K562 (cell line): Measurements from ENCODE around the gene KCNAB2. TPM values are rescaled to one million over a fixed set of nuclear protein-coding genes. Genes with fewer than 3 reads are reported as not detected.

Experiments used
- DIDO1 ChIP-seq: fragments of 450-650 bp; IDR thresholded peaks from 2 replicates; pipeline ENCODE4 v1.6.1; 2016; ENCODE audit warnings: low read depth, missing biosample characterization, missing genetic modification characterization
- OTX1 ChIP-seq: fragments of 450-650 bp; formaldehyde crosslinking; IDR thresholded peaks from 2 replicates; pipeline ENCODE4 v1.4.0; 2022; ENCODE audit warnings: mild to moderate bottlenecking
- SRSF9 ChIP-seq: fragments of 200-400 bp; formaldehyde crosslinking; IDR thresholded peaks from 2 replicates; pipeline ENCODE4 v1.6.1; 2017; ENCODE audit warnings: low read depth, low read length, borderline replicate concordance
- ZNF584 ChIP-seq: fragments of 200-800 bp; sonication (Bioruptor generic); IDR thresholded peaks from 2 replicates; pipeline ENCODE4 v1.6.1; 2016; ENCODE audit warnings: low read depth, mild to moderate bottlenecking, missing genetic modification characterization, missing compliant biosample characterization
- ZNF644 ChIP-seq: fragments of 200-800 bp; sonication (Bioruptor generic); IDR thresholded peaks from 2 replicates; pipeline ENCODE4 v1.6.1; 2016; ENCODE audit warnings: low read depth, missing genetic modification characterization, missing compliant biosample characterization
- ZNF766 ChIP-seq: fragments of 200-800 bp; sonication (Bioruptor generic); conservative IDR thresholded peaks from 2 replicates; pipeline ENCODE4 v1.6.1; 2016; ENCODE audit warnings: missing genetic modification characterization, missing compliant biosample characterization
- ZNF830 ChIP-seq: fragments of 250-450 bp; sonication (Bioruptor Pico); IDR thresholded peaks from 2 replicates; pipeline ENCODE4 v1.5.0; 2021; ENCODE audit warnings: mild to moderate bottlenecking
- polyA plus RNA-seq, 8 experiments: library from polyadenylated mRNA; depleted of rRNA in 4 of 8; stranded (reverse) in 5 of 8; unstranded in 3 of 8; fragments of >200 nt; fragmentation: Nextera tagmentation in 2 of 8; fragmentation: Illumina TruSeq in 1 of 8; extraction: Ambion mirVana in 2 of 8; extraction: Trizol in 1 of 8; gene quantifications; 2 replicates each; pipeline versions ENCODE4 v1.2.1 to v1.2.3, GENCODE V29; 2011 to 2014; ENCODE audit warnings: inconsistent platforms in 1 of 8, missing spikeins in 1 of 8
- total RNA-seq, 7 experiments: library from RNA; depleted of rRNA in 6 of 7; stranded (reverse); fragments of >200 nt in 6 of 7; fragmentation: Illumina TruSeq in 2 of 7; extraction: Trizol in 2 of 7; gene quantifications; 2 replicates each; pipeline versions ENCODE4 v1.2.1 to v1.2.3, GENCODE V29; 2011 to 2021; ENCODE audit warnings: low replicate concordance in 1 of 7
- TF ChIP-seq, protein P1 (sequence below): sonication (generic); formaldehyde crosslinking; IDR thresholded peaks from 2 replicates; pipeline ENCODE4 v1.8.1; 2023; ENCODE audit warnings: mild to moderate bottlenecking, missing genetic modification reagents
- TF ChIP-seq, protein P2 (sequence below): fragments of 450-650 bp; IDR thresholded peaks from 2 replicates; pipeline ENCODE4 v1.6.1; 2016; ENCODE audit warnings: low read depth
- TF ChIP-seq, protein P3 (sequence below): fragments of 450-650 bp; IDR thresholded peaks from 2 replicates; pipeline ENCODE4 v1.6.1; 2016
- TF ChIP-seq, protein P4 (sequence below), 2 experiments: fragments of 450-650 bp; IDR thresholded peaks; 2 replicates each; pipeline ENCODE4 v1.6.1; 2018; ENCODE audit warnings: mild to moderate bottlenecking in 2 of 2, low read depth in 1 of 2; ENCODE audit not compliant: partially characterized antibody in 2 of 2

The KCNAB2 gene
- total and polyA plus RNA-seq, 9 of the 15 experiments (the other 6 are each of a cell fraction or from before 2014, with no cell fraction given) = 1.8 to 15.8 (median 7.1) TPM

DNA sequence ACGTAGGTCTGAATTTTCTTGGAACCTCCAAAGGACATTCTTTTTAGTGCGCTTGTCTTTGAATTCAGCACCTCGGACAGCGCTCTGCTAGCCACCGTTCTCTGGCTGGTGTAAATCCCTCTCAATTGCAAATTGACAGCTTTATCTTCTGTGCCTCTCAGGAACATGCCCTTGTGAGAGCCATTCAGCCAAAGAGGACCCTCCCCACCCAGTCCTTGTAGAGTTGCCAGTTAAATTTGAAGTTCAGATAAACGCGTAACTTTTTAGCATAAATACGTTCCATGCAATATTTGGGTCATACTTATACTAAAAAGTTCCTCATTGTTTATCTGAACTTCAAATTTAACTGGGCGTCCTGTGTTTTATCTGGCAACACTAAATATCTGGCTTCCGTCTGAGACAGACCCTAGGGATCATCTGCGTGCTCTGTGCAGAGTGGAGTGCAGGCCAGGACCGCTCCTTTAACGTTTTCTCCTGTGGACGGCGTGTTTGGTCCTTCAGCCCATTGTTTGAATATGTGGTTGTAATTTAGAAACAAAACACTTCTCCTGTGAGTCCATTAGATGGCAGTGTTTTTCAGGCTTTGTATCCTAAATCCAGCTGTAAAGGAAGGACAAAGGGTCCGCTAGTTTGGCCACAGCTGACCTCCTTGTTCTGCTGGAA, 7.0 kb downstream of the KCNAB2 start (continued):
- TF ChIP-seq OTX1 (CRISPR knock-in tag) (no peak), ZNF644 (tag) (peak; percentile 84; the same call in 1 of the 2 replicates), ZNF766 (CRISPR knock-in tag) (peak; percentile 92), ZNF584 (0 out of 2 replicates have a peak, but pooled peaks have one; percentile 63), DIDO1 (tag) (no peak), ZNF830 (no peak), SRSF9 (no peak)
- TF ChIP-seq, protein P1, sequence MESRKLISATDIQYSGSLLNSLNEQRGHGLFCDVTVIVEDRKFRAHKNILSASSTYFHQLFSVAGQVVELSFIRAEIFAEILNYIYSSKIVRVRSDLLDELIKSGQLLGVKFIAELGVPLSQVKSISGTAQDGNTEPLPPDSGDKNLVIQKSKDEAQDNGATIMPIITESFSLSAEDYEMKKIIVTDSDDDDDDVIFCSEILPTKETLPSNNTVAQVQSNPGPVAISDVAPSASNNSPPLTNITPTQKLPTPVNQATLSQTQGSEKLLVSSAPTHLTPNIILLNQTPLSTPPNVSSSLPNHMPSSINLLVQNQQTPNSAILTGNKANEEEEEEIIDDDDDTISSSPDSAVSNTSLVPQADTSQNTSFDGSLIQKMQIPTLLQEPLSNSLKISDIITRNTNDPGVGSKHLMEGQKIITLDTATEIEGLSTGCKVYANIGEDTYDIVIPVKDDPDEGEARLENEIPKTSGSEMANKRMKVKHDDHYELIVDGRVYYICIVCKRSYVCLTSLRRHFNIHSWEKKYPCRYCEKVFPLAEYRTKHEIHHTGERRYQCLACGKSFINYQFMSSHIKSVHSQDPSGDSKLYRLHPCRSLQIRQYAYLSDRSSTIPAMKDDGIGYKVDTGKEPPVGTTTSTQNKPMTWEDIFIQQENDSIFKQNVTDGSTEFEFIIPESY (CRISPR knock-in tag) = no peak
- TF ChIP-seq, protein P2, sequence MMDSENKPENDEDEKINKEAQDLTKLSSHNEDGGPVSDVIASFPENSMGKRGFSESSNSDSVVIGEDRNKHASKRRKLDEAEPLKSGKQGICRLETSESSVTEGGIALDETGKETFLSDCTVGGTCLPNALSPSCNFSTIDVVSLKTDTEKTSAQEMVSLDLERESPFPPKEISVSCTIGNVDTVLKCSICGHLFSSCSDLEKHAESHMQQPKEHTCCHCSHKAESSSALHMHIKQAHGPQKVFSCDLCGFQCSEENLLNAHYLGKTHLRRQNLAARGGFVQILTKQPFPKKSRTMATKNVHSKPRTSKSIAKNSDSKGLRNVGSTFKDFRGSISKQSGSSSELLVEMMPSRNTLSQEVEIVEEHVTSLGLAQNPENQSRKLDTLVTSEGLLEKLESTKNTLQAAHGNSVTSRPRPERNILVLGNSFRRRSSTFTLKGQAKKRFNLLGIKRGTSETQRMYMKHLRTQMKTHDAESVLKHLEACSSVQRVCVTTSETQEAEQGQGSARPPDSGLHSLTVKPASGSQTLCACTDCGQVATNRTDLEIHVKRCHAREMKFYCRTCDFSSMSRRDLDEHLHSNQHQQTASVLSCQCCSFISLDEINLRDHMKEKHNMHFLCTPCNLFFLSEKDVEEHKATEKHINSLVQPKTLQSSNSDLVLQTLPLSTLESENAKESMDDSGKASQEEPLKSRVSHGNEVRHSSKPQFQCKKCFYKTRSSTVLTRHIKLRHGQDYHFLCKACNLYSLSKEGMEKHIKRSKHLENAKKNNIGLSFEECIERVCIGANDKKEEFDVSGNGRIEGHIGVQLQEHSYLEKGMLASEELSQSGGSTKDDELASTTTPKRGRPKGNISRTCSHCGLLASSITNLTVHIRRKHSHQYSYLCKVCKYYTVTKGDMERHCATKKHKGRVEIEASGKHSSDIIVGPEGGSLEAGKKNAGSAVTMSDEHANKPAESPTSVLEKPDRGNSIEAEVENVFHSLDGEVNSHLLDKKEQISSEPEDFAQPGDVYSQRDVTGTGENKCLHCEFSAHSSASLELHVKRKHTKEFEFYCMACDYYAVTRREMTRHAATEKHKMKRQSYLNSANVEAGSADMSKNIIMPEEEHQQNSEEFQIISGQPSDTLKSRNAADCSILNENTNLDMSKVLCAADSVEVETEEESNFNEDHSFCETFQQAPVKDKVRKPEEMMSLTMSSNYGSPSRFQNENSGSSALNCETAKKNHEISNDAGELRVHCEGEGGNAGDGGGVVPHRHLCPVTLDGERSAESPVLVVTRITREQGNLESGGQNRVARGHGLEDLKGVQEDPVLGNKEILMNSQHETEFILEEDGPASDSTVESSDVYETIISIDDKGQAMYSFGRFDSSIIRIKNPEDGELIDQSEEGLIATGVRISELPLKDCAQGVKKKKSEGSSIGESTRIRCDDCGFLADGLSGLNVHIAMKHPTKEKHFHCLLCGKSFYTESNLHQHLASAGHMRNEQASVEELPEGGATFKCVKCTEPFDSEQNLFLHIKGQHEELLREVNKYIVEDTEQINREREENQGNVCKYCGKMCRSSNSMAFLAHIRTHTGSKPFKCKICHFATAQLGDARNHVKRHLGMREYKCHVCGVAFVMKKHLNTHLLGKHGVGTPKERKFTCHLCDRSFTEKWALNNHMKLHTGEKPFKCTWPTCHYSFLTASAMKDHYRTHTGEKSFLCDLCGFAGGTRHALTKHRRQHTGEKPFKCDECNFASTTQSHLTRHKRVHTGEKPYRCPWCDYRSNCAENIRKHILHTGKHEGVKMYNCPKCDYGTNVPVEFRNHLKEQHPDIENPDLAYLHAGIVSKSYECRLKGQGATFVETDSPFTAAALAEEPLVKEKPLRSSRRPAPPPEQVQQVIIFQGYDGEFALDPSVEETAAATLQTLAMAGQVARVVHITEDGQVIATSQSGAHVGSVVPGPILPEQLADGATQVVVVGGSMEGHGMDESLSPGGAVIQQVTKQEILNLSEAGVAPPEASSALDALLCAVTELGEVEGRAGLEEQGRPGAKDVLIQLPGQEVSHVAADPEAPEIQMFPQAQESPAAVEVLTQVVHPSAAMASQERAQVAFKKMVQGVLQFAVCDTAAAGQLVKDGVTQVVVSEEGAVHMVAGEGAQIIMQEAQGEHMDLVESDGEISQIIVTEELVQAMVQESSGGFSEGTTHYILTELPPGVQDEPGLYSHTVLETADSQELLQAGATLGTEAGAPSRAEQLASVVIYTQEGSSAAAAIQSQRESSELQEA = no peak
- TF ChIP-seq, protein P3, sequence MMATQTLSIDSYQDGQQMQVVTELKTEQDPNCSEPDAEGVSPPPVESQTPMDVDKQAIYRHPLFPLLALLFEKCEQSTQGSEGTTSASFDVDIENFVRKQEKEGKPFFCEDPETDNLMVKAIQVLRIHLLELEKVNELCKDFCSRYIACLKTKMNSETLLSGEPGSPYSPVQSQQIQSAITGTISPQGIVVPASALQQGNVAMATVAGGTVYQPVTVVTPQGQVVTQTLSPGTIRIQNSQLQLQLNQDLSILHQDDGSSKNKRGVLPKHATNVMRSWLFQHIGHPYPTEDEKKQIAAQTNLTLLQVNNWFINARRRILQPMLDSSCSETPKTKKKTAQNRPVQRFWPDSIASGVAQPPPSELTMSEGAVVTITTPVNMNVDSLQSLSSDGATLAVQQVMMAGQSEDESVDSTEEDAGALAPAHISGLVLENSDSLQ = peak; percentile 54; the same call in 1 of the 2 replicates
- TF ChIP-seq, protein P4, sequence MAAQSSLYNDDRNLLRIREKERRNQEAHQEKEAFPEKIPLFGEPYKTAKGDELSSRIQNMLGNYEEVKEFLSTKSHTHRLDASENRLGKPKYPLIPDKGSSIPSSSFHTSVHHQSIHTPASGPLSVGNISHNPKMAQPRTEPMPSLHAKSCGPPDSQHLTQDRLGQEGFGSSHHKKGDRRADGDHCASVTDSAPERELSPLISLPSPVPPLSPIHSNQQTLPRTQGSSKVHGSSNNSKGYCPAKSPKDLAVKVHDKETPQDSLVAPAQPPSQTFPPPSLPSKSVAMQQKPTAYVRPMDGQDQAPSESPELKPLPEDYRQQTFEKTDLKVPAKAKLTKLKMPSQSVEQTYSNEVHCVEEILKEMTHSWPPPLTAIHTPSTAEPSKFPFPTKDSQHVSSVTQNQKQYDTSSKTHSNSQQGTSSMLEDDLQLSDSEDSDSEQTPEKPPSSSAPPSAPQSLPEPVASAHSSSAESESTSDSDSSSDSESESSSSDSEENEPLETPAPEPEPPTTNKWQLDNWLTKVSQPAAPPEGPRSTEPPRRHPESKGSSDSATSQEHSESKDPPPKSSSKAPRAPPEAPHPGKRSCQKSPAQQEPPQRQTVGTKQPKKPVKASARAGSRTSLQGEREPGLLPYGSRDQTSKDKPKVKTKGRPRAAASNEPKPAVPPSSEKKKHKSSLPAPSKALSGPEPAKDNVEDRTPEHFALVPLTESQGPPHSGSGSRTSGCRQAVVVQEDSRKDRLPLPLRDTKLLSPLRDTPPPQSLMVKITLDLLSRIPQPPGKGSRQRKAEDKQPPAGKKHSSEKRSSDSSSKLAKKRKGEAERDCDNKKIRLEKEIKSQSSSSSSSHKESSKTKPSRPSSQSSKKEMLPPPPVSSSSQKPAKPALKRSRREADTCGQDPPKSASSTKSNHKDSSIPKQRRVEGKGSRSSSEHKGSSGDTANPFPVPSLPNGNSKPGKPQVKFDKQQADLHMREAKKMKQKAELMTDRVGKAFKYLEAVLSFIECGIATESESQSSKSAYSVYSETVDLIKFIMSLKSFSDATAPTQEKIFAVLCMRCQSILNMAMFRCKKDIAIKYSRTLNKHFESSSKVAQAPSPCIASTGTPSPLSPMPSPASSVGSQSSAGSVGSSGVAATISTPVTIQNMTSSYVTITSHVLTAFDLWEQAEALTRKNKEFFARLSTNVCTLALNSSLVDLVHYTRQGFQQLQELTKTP (IDR thresholded peaks at IDR 0.05; ENCODE audit: low read depth in 1 of 2, partially characterized antibody in 2 of 2) = peak in 1 of 2 experiments; percentile 95
